Measurements from ENCODE around the gene ADAM30.

Gene ADAM30

DNA sequence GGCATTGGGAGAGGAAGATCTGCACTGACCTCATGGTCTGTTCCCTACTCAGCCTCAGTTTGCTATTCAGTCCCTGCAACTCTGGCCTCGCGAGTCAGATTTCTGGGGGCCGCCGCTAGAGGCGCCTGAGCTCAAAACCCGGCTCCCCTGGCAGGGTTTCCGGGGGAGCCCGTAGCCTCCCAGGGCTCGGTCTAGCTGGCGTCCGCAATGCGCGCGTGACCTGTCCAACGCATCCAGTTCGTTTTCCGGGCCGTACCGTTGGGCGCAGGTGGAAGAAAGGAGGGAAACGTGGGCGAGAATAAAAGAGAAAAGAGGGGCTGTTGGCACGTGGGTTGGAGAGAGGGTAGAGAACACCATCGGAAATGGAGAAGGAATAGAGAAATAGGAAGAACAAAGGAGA lies at the start of gene ADAM30:
Gene ADAM30, minus strand, starts transcription at position 213 of the 400 bp plus-strand sequence. Its CDS starts 179 bp downstream, at position 34.
- no peak within 1 kb of the TSS for H3K27ac ChIP-seq
- TF ChIP-seq, protein P1, sequence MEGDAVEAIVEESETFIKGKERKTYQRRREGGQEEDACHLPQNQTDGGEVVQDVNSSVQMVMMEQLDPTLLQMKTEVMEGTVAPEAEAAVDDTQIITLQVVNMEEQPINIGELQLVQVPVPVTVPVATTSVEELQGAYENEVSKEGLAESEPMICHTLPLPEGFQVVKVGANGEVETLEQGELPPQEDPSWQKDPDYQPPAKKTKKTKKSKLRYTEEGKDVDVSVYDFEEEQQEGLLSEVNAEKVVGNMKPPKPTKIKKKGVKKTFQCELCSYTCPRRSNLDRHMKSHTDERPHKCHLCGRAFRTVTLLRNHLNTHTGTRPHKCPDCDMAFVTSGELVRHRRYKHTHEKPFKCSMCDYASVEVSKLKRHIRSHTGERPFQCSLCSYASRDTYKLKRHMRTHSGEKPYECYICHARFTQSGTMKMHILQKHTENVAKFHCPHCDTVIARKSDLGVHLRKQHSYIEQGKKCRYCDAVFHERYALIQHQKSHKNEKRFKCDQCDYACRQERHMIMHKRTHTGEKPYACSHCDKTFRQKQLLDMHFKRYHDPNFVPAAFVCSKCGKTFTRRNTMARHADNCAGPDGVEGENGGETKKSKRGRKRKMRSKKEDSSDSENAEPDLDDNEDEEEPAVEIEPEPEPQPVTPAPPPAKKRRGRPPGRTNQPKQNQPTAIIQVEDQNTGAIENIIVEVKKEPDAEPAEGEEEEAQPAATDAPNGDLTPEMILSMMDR (conservative IDR thresholded peaks at IDR 0.05) = no peak; the same call in 1 of the 2 replicates
- TF ChIP-seq ZFX (IDR thresholded peaks at IDR 0.05) = no peak

DNA sequence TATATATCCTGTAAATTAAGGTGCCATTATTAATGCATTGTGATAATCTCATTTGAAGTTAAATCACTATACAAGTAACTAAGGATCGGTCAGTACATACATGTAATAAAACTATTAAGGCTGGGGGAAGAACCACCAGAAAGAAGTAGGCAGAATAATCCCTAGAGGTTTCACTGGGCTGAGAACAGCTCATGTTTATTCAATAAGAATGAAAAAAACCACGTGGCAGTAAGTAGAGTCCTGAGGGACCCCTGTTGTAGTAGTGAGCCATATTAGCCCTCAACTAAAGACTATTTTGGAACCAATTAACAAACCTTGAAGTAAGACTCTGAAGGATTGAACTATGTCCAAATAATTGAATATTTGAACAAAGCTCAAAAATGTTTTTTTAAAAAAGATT lies 46.9 kb upstream of the ADAM30 start:
- no peak overlapping the region for H3K27ac ChIP-seq
- TF ChIP-seq ZFX (IDR thresholded peaks at IDR 0.05) = no peak
- TF ChIP-seq, protein P1 (conservative IDR thresholded peaks at IDR 0.05) = no peak

DNA sequence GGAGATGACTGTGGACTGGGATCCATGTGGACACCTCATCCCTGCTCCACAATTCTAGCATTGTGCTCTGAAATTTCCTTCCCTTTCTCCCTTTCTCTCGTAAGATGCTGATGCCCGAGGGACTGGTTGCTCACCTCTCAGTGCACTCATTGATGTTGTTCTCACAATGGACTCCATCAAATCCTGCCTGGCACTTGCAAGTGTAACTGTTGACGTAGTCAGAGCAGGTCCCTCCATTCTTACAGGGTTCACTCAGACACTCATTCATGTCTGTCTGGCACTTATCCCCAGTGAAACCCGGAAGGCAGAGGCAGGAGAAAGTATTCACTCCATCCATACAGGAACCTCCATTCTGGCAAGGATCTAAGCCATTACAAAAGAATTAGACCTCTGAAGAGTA lies 45.1 kb upstream of the ADAM30 start:
- no peak overlapping the region for H3K27ac ChIP-seq
- TF ChIP-seq, protein P1 (conservative IDR thresholded peaks at IDR 0.05) = no peak
- TF ChIP-seq ZFX (IDR thresholded peaks at IDR 0.05) = no peak

DNA sequence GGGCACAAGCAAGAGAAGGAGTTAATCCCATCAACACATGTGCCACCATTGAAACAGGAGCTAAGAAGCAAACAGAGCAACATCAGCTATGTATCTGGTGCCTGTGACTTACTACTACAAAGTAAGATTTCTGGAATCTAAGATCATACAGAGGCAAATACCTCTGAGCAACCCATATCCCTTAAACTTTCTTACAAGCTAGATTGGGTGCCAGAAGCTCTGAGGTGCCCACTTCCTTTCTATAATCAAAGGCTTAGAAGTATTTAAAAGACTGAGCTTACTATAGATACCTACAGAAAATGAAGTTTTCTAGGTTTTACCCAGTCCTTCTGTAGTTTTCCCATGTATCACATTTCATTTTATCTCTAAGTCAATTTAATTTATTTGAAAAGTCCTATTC lies 44.4 kb upstream of the ADAM30 start:
- TF ChIP-seq, protein P1 (conservative IDR thresholded peaks at IDR 0.05) = no peak
- no peak for TF ChIP-seq ZFX (IDR thresholded peaks at IDR 0.05)
- H3K27ac ChIP-seq = no peak overlapping the region

DNA sequence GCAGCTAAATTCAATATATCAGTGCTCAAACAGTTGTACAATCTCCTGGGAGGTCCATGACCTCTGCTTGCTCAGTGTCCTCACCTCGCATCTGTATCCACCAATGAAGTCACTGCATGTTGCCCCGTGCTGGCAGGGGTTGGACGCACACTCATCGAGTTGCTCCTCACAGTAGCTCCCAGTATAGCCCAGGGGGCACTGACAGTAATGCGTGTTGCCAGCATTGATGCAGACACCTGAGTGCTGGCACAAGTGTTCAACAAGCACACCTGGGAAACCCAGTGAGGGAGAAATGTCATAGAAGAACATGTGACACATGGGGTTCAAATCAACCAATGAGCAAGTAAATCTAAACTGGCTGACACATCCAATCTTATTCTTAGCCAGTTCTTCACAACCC lies 40.9 kb upstream of the ADAM30 start:
- no peak overlapping the region for H3K27ac ChIP-seq

DNA sequence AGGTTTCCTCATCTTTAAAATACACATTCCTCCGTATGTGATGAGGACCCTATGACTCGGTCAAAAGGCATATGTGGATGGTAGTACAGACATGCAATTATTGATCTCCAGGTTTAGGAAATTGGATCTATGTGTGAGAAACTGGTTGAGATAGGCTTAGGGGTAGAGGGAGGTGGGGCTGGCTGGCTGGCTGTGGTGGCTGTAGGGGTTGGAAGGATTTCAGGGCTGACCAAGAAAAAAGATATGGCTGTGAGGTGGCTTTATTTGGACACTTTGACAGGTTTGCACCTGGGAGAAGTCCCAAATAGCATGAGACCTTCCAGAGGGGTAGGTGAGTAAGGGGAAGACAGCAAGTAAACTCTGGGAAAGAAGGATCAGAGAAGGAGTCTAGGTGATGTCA lies 39.6 kb upstream of the ADAM30 start:
- no peak for TF ChIP-seq ZFX (IDR thresholded peaks at IDR 0.05)
- TF ChIP-seq, protein P1 (conservative IDR thresholded peaks at IDR 0.05) = no peak
- H3K27ac ChIP-seq = no peak overlapping the region

More for the DNA sequence above, 40.9 kb upstream of the ADAM30 start:
- TF ChIP-seq, protein P1 (conservative IDR thresholded peaks at IDR 0.05) = no peak
- no peak for TF ChIP-seq ZFX (IDR thresholded peaks at IDR 0.05)

DNA sequence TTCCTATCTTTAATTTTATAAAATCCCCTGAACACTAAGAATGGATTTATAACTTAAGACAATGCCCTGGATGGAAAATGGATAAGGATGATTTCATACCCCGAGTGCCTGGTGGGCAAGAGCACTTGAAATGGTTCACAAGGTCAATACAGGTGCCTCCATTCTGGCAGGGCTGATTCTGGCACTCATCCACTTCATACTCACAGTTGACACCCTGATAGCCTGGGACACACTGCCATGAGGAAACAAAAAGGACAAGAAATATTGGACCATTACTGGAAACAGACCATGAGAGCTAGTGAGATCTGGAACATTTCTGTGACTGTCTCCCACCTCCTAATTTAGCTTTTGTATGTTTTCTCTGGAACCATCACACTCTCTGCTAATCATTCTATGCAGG lies 39.1 kb upstream of the ADAM30 start:
- H3K27ac ChIP-seq = no peak overlapping the region
- TF ChIP-seq, protein P1 (conservative IDR thresholded peaks at IDR 0.05) = no peak
- no peak for TF ChIP-seq ZFX (IDR thresholded peaks at IDR 0.05)
